GM18907 (cell line): ENCODE data around the gene NANS.

Experiments
- ATAC-seq: cut with Tn5 transposase; IDR thresholded peaks from one replicate; pipeline ENCODE4 v1.9.1; 2021; ENCODE audit warnings: mild to moderate bottlenecking, moderate library complexity; ENCODE audit not compliant: unreplicated experiment

Gene NANS

DNA sequence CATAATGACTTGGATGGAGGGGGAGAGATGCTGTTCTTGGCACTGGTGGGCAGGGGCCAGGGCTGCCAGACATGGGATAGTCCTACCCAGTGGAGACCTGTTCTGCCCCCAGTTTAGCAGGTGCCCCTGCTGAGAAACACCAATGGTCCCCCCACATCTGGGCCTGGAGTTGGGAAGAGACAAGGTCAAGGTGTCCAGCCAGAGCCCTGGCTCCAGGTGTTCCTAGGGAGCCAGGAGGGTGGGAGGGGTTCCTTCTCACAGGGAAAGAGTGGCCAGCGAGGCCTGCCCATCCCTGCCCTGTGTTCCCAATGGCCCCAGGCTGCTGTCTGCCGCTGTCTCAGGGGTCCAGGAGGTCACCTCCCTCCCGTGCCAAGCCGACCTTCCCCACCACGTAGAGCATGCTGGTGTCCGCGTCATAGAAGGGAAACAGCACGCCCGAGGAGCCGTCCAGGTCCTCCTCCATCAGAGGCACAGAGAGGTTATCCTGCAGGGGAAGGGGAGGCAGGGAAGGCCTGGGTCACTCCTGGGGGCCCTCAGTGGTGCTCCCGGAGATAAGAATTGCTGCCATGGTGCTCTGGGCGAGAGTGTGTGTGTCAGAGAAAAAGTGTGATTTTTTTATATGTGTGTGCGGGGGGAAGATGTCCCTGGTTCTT is 74.2 kb downstream of the NANS start:
- ATAC-seq: no peak

DNA sequence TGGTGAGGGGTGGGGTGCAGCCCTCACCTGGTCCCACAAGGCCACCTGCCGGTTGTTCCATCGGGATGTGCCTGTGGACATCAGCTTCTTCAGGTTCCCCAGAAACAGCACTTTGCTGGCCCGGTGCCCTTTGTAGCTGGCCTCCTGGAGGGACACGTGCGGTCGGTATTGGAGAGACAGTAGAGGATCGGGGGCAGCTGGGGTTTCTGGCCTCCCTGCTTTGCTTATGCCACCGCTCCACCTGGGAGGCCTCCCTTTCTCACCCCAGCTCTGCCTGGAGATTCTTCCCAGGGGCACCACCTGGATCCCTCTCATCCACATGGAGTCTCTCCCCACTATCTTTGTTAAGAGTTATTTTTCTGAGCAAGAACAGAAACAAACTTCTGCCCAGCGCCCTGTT is 75.6 kb downstream of the NANS start:
- no peak for ATAC-seq
